Activated CD8-positive, alpha-beta T cell treated with anti-CD3 and anti-CD28 coated beads, Interleukin-2, amount 10 ng/mL, durations not matched to agents 7 days and 5 days (primary cell): ENCODE data around the gene TFF1. TPM values are rescaled to one million over a fixed set of nuclear protein-coding genes. Genes with fewer than 3 reads are reported as not detected.

Source experiments
- ATAC-seq: fragments of 150-1000 bp; cut with Tn5 transposase; one replicate; pipeline ENCODE4 v1.10.0; 2021; ENCODE audit warnings: moderate library complexity
- CTCF ChIA-PET: fragments of 350-600 bp; sonication (Branson Sonifier 250); formaldehyde crosslinking; loops from one replicate; lab custom pipeline; 2021; ENCODE audit warnings: antibody characterized with exemption; lab: Charles Lee
- POLR2A ChIA-PET: fragments of 350-600 bp; sonication (Branson Sonifier 250); formaldehyde crosslinking; loops from one replicate; lab custom pipeline; 2021; ENCODE audit warnings: antibody characterized with exemption; lab: Charles Lee
- DNase-seq: peaks from one replicate; pipeline ENCODE4 v3.0.0-alpha.2; 2020
- H3K27ac Mint-ChIP-seq: one replicate; pipeline ENCODE4 v1.8.0; 2021; ENCODE audit warnings: mild to moderate bottlenecking, mixed read lengths
- H3K27me3 Mint-ChIP-seq: one replicate; pipeline ENCODE4 v1.8.0; 2021; ENCODE audit warnings: low read depth, mixed read lengths
- H3K36me3 Mint-ChIP-seq: one replicate; pipeline ENCODE4 v1.8.0; 2021; ENCODE audit warnings: low read depth, mixed read lengths
- H3K4me1 Mint-ChIP-seq: one replicate; pipeline ENCODE4 v1.8.0; 2021; ENCODE audit warnings: low read depth, mixed read lengths
- H3K4me3 Mint-ChIP-seq: one replicate; pipeline ENCODE4 v1.8.0; 2021; ENCODE audit warnings: mild to moderate bottlenecking, mixed read lengths
- H3K9me3 Mint-ChIP-seq: one replicate; pipeline ENCODE4 v1.8.0; 2022; ENCODE audit warnings: mixed read lengths; ENCODE audit not compliant: insufficient read depth
- total RNA-seq, 2 experiments: library from RNA; stranded (reverse); gene quantifications; one replicate each; pipeline ENCODE4 v1.2.3, GENCODE V29; 2021

The TFF1 gene
- total RNA-seq, 2 experiments from 2014 or later: not detected

DNA sequence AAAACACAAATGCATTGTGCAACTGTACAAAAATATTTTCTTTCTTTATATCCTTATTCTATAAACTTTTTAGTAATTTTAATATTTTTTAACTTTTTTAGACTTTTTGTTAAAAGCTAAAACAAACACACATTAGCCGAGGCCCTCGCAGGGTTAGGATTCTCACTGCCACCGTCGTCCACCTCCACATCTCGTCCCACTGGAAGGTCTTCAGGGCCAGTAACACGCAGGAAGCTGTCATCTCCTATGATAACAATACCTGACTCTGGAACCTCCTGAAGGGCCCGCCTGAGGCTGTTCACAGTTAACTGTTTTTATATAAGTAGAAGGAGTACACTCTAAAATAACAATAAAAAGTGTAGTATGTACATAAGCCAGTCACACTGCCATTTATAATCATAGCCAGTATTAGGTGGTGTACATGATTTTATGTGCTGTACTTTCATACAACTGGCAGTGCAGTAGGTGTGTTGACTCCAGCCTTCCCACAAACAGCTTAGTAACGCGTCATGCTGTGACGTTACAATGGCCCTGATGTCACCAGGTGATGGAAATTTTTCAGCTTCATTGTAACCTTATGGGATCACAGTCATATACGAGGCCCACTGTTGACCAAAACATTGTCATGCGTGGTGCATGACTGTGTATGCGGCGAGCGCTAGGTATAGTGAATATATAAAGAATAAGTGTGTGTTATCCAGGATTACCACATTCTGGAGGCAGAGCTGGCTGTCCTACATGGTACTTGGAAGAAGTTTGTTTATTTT lies 24.4 kb downstream of the TFF1 start:
- DNase-seq (no peak), ATAC-seq (no peak)
- Mint-ChIP-seq H3K9me3 (no peaks in the 10 kb centered on the region), H3K27me3 (peaks cover 8% of the 10 kb centered on the region), H3K27ac (no peak overlapping the region), H3K4me3 (no peak overlapping the region), H3K36me3 (no peaks in the 10 kb centered on the region), H3K4me1 (peaks cover 11% of the 10 kb centered on the region)
- ChIA-PET POLR2A (no interaction called here), CTCF (interaction anchor here (2.6 kb wide), 1 partner anchor 39 kb away, joined by 9 read pairs; no protein-coding TSS in a partner anchor)

DNA sequence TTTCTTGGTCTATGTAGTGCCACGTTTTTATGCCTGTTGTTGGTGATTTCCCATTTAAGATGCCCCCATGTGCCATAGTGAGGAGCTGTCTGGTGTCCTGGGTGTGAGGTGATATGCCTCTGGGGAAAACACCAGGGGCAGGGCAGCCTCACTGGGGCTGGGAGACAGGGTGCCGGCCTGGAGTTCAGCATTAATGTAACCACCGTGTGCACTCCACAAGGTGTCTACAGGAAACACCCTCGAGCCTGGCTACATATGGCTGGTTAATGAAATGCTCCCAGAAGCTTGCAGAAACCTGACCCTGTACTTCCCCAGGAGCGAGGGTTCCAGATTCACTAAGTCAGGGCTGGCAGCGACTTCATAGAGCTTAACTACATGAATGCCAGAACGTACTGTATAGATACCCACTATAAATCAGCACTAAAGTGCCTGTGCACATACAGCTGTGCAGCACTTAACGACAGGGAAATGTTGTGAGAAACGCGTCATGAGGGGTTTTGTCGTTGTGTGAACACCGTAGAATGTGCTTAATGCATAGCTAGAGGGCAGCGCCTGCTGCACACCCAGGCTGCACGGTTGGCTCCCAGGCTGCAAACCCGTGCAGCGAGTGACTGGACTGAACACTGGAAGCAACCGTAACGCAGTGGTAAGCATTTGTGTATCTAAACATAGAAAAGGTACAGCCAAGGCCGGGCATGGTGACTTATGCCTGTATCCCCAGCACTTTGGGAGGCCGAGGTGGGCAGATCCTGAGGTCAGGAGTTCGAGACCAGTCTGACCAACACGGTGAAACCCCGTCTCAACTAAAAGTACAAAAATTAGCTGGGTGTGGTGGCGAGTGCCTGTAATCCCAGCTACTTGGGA lies 25.9 kb downstream of the TFF1 start:
- ChIA-PET POLR2A (interaction anchor here (1.1 kb wide), 1 partner anchor 65 kb away, joined by 3 read pairs; no protein-coding TSS in a partner anchor), CTCF (interaction anchor here (1.0 to 2.6 kb wide), 5 partner anchors 9 to 82 kb away, joined by 3 to 9 read pairs (median 3); no protein-coding TSS in a partner anchor)

DNA sequence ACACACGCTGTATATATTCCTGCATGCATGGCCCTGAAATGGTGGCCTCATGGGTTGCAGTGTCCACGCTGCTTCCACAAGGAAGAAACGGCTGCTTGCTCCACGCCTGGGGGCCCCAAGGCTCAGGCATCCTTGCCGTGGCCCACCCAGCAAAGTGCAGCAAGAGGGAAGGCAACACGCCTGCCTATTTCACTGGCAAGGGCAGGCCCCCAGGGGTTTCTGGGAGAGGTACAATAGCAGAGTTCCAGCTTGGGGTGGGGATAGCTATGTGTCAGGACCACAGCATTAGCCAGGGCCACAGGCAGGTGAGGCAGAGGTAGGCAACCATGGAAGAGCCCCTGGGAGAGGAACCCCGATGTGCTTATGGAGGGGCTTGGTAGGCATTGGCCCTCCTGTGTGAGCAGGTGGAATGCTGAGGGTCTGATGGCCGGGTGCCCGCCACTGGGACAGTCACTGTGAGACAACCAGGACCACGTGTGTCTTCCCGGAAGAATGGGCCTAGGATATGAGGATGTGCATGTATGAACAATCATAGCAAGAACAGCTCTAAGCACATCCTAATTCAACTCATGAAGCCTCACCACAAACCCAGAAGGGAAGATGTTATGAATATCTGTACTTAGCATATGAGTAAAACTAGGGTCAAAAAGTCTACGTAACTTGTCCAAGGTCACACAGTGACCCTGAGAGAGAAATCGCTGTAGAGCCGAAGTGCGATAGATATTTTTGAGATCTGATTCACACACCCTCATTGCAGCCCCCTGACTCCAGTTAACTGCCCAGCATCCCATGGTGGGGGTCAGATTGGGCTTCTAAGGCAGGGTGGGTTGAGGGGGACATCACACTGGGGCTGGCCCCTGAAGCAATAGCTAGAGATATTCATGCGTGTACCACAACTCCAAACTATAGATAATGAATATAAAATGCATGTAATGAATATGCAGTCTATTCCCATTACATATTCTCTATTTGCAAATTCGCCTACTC lies 27.3 kb downstream of the TFF1 start:
- Mint-ChIP-seq H3K27ac (no peak overlapping the region), H3K9me3 (no peaks in the 10 kb centered on the region), H3K4me3 (no peak overlapping the region), H3K27me3 (peaks cover 18% of the 10 kb centered on the region), H3K4me1 (peaks cover 11% of the 10 kb centered on the region), H3K36me3 (no peaks in the 10 kb centered on the region)
- ChIA-PET CTCF (interaction anchor here (0.6 to 3.7 kb wide), 18 partner anchors 10 to 198 kb away, joined by 3 to 16 read pairs (median 4); partner anchors contain the start of genes TFF1 and UBASH3A), POLR2A (interaction anchor here (1.3 kb wide), 2 partner anchors 65 to 80 kb away, joined by 3 to 4 read pairs; no protein-coding TSS in a partner anchor)
- ATAC-seq (no peak), DNase-seq (no peak)

More for the DNA sequence above, 25.9 kb downstream of the TFF1 start:
- Mint-ChIP-seq H3K27me3 (peaks cover 16% of the 10 kb centered on the region), H3K9me3 (no peaks in the 10 kb centered on the region), H3K4me3 (no peak overlapping the region), H3K27ac (no peak overlapping the region), H3K4me1 (peaks cover 11% of the 10 kb centered on the region), H3K36me3 (no peaks in the 10 kb centered on the region)
- DNase-seq (no peak), ATAC-seq (no peak)

DNA sequence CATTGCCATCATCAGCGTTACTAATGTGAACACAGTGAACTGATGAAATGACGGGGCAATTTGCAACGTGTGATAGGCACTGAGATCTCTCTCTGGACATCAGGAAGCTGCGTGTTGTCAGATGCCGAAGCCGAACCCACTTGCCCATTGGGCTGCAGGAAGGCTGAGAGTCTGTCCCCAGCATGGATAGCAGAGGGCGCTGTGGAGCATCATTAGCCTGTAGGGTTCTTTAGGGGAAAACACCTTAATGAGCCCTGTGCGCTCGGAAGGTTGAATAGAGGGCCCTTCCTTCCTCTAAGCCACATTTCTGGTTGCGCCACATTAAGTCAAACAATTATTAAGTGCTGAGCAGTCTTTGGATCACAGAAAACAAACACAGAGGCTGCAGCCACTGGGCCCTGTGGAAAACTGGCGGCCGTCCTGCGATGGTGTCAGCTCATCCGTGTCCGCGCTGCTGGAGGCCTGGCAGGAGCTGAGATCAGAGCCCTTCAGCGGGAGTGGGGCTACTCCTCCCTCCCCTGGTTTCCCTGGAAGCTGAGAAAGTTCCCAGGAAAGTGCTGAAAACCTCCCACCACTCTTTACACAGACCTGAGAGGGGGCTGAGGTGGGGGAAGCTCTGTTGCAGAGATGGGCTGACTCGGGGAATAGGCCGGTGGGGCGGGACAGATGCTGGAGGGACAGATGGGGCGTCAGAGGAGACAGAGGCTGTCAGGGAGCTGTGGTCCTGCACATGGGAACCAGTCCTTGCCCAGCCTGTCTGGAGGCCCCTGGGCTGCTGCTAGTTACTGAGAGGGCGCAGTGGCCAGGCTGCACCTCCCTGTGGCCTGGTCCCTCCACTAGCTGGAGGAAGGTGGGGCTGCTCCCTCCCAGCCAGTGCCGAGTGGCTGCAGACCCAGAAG lies 28.3 kb downstream of the TFF1 start:
- ATAC-seq: peak; percentile 99
- H3K27me3 Mint-ChIP-seq: peaks cover 18% of the 10 kb centered on the region
- DNase-seq: peak; percentile 88
- CTCF ChIA-PET: interaction anchor here (0.6 to 4.0 kb wide), 27 partner anchors 13 to 220 kb away, joined by 3 to 18 read pairs (median 4); partner anchors contain the start of genes TFF1 and UBASH3A
- no peak overlapping the region for H3K4me3 Mint-ChIP-seq
- H3K4me1 Mint-ChIP-seq: peaks cover 11% of the 10 kb centered on the region
- peak overlapping the region; percentile 49 for H3K27ac Mint-ChIP-seq
- H3K9me3 Mint-ChIP-seq: no peaks in the 10 kb centered on the region
- no peaks in the 10 kb centered on the region for H3K36me3 Mint-ChIP-seq
- POLR2A ChIA-PET: interaction anchor here (1.3 kb wide), 2 partner anchors 66 to 79 kb away, joined by 3 to 4 read pairs; no protein-coding TSS in a partner anchor

DNA sequence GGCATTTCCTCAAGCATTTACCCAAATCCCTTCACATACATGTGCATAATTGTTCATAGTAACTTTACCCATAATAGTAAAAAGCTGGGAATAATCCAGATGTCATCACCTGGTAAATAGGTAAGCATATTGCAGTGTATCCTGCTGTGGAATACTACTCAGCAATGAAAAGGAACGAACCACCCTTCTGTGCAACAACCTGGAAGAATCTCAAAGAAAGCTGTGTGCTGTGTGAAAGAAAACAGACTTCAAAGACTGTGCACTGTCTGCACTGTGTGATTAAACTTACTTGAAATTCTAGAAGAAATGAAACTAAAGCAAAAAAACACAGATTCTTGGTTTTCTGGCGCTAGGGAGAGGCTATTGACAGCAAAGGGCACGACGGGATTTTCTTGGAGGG lies 29.1 kb downstream of the TFF1 start:
- no peak overlapping the region for H3K27ac Mint-ChIP-seq
- ATAC-seq (no peak), DNase-seq (no peak)
- peaks cover 11% of the 10 kb centered on the region for H3K4me1 Mint-ChIP-seq
- H3K4me3 Mint-ChIP-seq: no peak overlapping the region
- peaks cover 24% of the 10 kb centered on the region for H3K27me3 Mint-ChIP-seq
- H3K9me3 Mint-ChIP-seq: no peaks in the 10 kb centered on the region
- ChIA-PET POLR2A (no interaction called here), CTCF (interaction anchor here (0.6 to 4.0 kb wide), 16 partner anchors 12 to 220 kb away, joined by 3 to 18 read pairs (median 4); partner anchors contain the start of gene UBASH3A)
- H3K36me3 Mint-ChIP-seq: no peaks in the 10 kb centered on the region

DNA sequence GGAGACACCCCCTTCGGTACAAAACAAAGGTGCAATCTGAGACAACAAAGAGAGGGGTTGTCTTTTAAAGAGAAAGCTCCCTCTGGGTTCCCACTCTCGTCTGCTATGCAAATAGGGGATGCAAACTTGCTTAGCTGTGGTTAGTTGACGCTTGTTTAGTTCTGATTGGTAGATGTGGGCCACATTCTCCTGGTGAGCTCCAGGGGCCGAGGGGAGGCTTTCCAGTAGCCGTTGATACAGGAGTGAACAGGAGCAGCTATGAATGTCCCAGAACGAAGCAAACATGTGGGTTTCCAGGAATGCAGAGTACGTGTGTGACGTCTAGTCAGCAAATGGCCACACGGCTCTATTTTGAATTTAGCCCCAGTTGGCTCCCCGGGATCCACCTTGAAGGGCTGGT lies 30.3 kb downstream of the TFF1 start:
- no peak for DNase-seq

DNA sequence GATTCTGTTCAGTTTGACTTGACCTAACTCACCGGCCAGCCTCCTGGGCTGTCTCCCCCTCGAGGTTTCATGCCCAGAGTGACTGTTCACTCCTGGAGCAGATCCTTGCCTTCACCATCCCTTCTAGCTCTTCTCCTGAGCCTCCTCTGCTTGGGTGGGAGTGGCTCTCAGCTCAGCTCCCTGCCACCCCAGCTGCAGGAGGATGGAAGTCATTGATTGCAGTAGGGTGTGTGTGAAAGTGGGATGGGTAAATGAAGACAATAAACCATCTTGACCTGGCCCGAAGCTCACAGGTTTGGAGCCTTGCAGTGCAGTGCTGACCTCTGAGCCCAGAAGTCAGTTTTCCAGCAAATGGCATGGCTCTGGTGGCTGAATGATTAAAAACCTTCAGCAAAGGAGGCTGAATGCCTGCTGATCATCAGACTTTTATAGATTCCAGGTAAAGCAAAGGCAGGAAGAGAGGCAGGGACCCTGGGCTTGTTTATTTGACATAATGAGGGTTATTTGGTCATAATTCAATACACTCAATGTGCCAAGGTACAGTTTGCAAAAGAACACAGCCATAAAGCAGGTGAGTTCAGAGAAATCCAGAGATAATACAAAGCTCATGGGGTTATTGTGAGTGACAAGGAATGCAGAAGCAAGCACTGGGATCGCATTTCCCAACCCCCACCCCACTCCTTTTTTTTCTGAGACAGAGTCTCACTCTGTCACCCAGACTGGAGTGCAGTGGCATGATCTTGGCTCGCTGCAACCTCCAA lies 33.6 kb downstream of the TFF1 start:
- ATAC-seq: no peak
- peaks cover 43% of the 10 kb centered on the region for H3K27me3 Mint-ChIP-seq
- no peak overlapping the region for H3K27ac Mint-ChIP-seq

More for the DNA sequence above, 30.3 kb downstream of the TFF1 start:
- CTCF ChIA-PET: interaction anchor here (1.1 to 4.0 kb wide), 6 partner anchors 11 to 190 kb away, joined by 3 to 18 read pairs (median 4); partner anchors contain the start of gene UBASH3A
- H3K27me3 Mint-ChIP-seq: peaks cover 33% of the 10 kb centered on the region
- H3K9me3 Mint-ChIP-seq: peaks cover 7% of the 10 kb centered on the region
- POLR2A ChIA-PET: interaction anchor here (1.2 kb wide), 1 partner anchor 68 kb away, joined by 4 read pairs; the partner anchor contains the start of gene UBASH3A
- H3K4me1 Mint-ChIP-seq: peaks cover 11% of the 10 kb centered on the region
- ATAC-seq: no peak
- H3K36me3 Mint-ChIP-seq: no peaks in the 10 kb centered on the region
- H3K27ac Mint-ChIP-seq: no peak overlapping the region
- H3K4me3 Mint-ChIP-seq: no peak overlapping the region

DNA sequence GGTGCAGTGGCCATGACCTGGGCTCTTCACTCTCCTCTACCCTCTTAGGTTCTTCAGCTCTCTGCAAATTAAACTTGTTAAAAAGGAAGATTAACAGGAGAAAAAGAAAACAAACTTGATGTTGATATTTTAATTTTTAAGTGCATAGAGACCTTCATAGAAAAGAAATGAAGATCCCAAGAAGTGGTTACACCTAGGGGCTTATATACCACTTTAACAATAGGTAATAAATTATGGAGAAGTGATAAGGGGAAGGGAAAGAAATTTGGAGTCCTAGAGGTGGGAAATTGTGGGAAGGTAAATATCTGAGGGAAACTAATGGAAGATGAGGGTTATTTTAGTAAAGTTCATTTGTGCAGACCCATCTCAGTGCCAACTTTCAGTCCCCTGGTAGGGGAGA lies 34.7 kb downstream of the TFF1 start:
- no peaks in the 10 kb centered on the region for H3K36me3 Mint-ChIP-seq
- ATAC-seq (no peak), DNase-seq (no peak)
- no peak overlapping the region for H3K27ac Mint-ChIP-seq
- peaks cover 7% of the 10 kb centered on the region for H3K9me3 Mint-ChIP-seq
- ChIA-PET POLR2A (no interaction called here), CTCF (interaction anchor here (2.0 kb wide), 1 partner anchor 187 kb away, joined by 7 read pairs; no protein-coding TSS in a partner anchor)
- H3K27me3 Mint-ChIP-seq: peaks cover 35% of the 10 kb centered on the region
- H3K4me3 Mint-ChIP-seq: no peak overlapping the region
- H3K4me1 Mint-ChIP-seq: no peaks in the 10 kb centered on the region

More for the DNA sequence above, 33.6 kb downstream of the TFF1 start:
- H3K4me1 Mint-ChIP-seq: peaks cover 4% of the 10 kb centered on the region
- H3K4me3 Mint-ChIP-seq: no peak overlapping the region
- no peaks in the 10 kb centered on the region for H3K36me3 Mint-ChIP-seq
- no peak for DNase-seq
- POLR2A ChIA-PET: no interaction called here
- H3K9me3 Mint-ChIP-seq: peaks cover 7% of the 10 kb centered on the region
- CTCF ChIA-PET: no interaction called here
